ENCODE results near the gene NDUFV2. TPM values are rescaled to one million over a fixed set of nuclear protein-coding genes. Genes with fewer than 3 reads are reported as not detected.

NDUFV2 gene
- polyA plus RNA-seq, 1 donor (not counting 4 experiments of a cell fraction or from before 2014, with no cell fraction given): 202 TPM

DNA sequence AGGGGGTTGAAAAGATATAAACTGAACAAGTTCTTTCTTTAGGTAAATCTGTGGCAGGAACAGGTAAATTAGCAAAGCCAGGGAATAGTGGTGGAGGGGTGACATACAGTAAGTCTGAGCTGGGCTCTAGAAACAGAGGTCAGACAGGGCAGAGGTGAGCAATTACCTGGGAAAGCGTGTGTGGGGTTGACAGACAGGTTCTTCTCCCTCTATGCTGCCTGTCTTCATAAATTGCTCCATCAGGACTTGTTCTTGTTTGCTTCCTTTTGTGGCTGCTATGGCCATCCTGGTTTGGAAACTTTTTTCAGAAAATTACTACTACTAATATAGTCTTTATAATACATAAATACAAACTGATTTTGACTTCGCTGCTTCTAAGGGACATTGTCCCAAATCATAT lies 30.7 kb downstream of the NDUFV2 start:
- H2AFZ ChIP-seq (ENCODE audit: control insufficient read depth, low read length): no peak overlapping the region
- peaks cover 12% of the 10 kb centered on the region for H3K4me1 ChIP-seq (ENCODE audit: control insufficient read depth, extremely low read depth, insufficient read depth, low read length)
- H3K36me3 ChIP-seq (ENCODE audit: control insufficient read depth in 2 of 2, extremely low read depth in 1 of 2, insufficient read depth in 2 of 2, low read length in 2 of 2): peaks cover 6 to 12% of the 10 kb centered on the region in 2 experiments
- TF ChIP-seq, protein P1, sequence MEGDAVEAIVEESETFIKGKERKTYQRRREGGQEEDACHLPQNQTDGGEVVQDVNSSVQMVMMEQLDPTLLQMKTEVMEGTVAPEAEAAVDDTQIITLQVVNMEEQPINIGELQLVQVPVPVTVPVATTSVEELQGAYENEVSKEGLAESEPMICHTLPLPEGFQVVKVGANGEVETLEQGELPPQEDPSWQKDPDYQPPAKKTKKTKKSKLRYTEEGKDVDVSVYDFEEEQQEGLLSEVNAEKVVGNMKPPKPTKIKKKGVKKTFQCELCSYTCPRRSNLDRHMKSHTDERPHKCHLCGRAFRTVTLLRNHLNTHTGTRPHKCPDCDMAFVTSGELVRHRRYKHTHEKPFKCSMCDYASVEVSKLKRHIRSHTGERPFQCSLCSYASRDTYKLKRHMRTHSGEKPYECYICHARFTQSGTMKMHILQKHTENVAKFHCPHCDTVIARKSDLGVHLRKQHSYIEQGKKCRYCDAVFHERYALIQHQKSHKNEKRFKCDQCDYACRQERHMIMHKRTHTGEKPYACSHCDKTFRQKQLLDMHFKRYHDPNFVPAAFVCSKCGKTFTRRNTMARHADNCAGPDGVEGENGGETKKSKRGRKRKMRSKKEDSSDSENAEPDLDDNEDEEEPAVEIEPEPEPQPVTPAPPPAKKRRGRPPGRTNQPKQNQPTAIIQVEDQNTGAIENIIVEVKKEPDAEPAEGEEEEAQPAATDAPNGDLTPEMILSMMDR (optimal IDR thresholded peaks at IDR 0.05 in 1 of 3, IDR thresholded peaks at IDR 0.05 in 1 of 3, conservative IDR thresholded peaks at IDR 0.05 in 1 of 3; ENCODE audit: extremely low read depth in 1 of 3, insufficient read depth in 2 of 3, low read length in 3 of 3): no peak
- TF ChIP-seq EZH2 (IDR thresholded peaks at IDR 0.05; ENCODE audit: low read length): no peak
- no peak for DNase-seq (ENCODE audit: low read depth, low spot score)
- no peaks in the 10 kb centered on the region for H3K9me1 ChIP-seq (ENCODE audit: control insufficient read depth, extremely low read depth, insufficient read depth, low read length)
- no peak overlapping the region for H3K4me2 ChIP-seq (ENCODE audit: control insufficient read depth, extremely low read depth, insufficient read depth, low read depth, low read length)
- no peaks in the 10 kb centered on the region for H3K27me3 ChIP-seq (ENCODE audit: control insufficient read depth, extremely low read depth, insufficient read depth, low read length)
- H4K20me1 ChIP-seq (ENCODE audit: control insufficient read depth, extremely low read depth, insufficient read depth, low read length): no peaks in the 10 kb centered on the region
- H3K4me3 ChIP-seq (ENCODE audit: control insufficient read depth in 2 of 3, extremely low read depth in 1 of 3, insufficient read depth in 2 of 3, low read depth in 1 of 3, low read length in 3 of 3): no peak overlapping the region
- H3K27ac ChIP-seq (ENCODE audit: control insufficient read depth, insufficient read depth, low read length): no peak overlapping the region
- peaks cover 3% of the 10 kb centered on the region for H3K79me2 ChIP-seq (ENCODE audit: control insufficient read depth, insufficient read depth, low read length)
- FAIRE-seq: no peak
- dilution Hi-C loops (cut with MboI; ENCODE audit: extremely low pct_ligation_motif_present, low sequenced_read_pairs): no loop called here
- no peaks in the 10 kb centered on the region for H3K9me3 ChIP-seq (ENCODE audit: control insufficient read depth, low read depth, low read length)
- H3K9ac ChIP-seq (ENCODE audit: control insufficient read depth, extremely low read depth, insufficient read depth, low read length): no peak overlapping the region

DNA sequence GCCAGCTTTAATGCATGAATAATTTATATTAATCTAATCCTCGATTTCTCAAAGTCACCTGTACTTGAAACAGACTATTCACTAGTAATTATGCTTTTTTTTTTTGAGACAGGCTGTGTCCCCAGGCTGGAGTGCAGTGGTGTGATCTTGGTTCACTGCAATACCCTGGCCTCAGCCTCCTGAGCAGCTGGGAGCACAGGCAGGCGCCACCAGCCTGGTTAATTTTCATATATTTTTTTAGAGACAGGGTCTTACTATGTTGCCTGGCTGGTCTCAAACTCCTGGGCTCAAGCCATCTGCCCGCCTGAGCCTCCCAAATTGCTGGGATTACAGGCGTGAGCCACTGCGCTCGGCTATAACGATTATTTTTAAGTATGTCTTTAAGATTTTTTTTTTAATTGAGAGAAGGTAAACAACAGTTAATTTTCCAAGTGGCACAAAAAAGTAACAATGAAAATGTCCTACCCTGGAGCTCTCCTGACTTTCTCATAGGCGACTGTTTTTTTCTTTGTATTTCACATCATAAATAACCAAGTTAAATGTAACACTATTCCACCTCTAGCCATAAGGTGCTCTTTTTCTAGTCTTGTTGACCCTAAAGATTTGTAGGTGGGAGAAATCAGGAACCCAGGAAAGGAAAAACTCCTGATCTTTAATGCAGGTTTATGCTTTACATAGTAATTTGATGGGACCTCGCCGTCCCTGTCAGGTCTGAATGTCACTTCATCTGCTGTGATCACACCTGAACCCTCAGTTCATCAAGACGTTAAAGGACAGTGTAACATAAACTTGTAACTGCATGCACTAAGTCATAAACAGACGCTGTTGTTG lies 32.8 kb downstream of the NDUFV2 start:
- Histone ChIP-seq H3K27me3 (ENCODE audit: control insufficient read depth, extremely low read depth, insufficient read depth, low read length) (no peaks in the 10 kb centered on the region), H3K9ac (ENCODE audit: control insufficient read depth, extremely low read depth, insufficient read depth, low read length) (peak overlapping the region; percentile 96), H3K36me3 (ENCODE audit: control insufficient read depth in 2 of 2, extremely low read depth in 1 of 2, insufficient read depth in 2 of 2, low read length in 2 of 2) (peaks cover 2 to 9% of the 10 kb centered on the region in 2 experiments), H3K4me1 (ENCODE audit: control insufficient read depth, extremely low read depth, insufficient read depth, low read length) (peaks cover 20% of the 10 kb centered on the region), H3K27ac (ENCODE audit: control insufficient read depth, insufficient read depth, low read length) (peak overlapping the region; percentile 96), H2AFZ (ENCODE audit: control insufficient read depth, low read length) (peak overlapping the region; percentile 12), H3K4me2 (ENCODE audit: control insufficient read depth, extremely low read depth, insufficient read depth, low read depth, low read length) (peak overlapping the region; percentile 75), H4K20me1 (ENCODE audit: control insufficient read depth, extremely low read depth, insufficient read depth, low read length) (no peaks in the 10 kb centered on the region), H3K79me2 (ENCODE audit: control insufficient read depth, insufficient read depth, low read length) (peaks cover 21% of the 10 kb centered on the region), H3K9me3 (ENCODE audit: control insufficient read depth, low read depth, low read length) (no peaks in the 10 kb centered on the region), H3K4me3 (ENCODE audit: control insufficient read depth in 2 of 3, extremely low read depth in 1 of 3, insufficient read depth in 2 of 3, low read depth in 1 of 3, low read length in 3 of 3) (peak overlapping the region; percentile 66 to 82 (median 77)), H3K9me1 (ENCODE audit: control insufficient read depth, extremely low read depth, insufficient read depth, low read length) (no peaks in the 10 kb centered on the region)
- dilution Hi-C loops (cut with MboI; ENCODE audit: extremely low pct_ligation_motif_present, low sequenced_read_pairs): no loop called here
- TF ChIP-seq EZH2 (IDR thresholded peaks at IDR 0.05; ENCODE audit: low read length): no peak
- TF ChIP-seq, protein P1 (optimal IDR thresholded peaks at IDR 0.05 in 1 of 3, IDR thresholded peaks at IDR 0.05 in 1 of 3, conservative IDR thresholded peaks at IDR 0.05 in 1 of 3; ENCODE audit: extremely low read depth in 1 of 3, insufficient read depth in 2 of 3, low read length in 3 of 3): no peak
- FAIRE-seq (no peak), DNase-seq (ENCODE audit: low read depth, low spot score) (no peak)

All from keratinocyte (primary cell).